ENCODE measurements around the gene LRRC28.

DNA sequence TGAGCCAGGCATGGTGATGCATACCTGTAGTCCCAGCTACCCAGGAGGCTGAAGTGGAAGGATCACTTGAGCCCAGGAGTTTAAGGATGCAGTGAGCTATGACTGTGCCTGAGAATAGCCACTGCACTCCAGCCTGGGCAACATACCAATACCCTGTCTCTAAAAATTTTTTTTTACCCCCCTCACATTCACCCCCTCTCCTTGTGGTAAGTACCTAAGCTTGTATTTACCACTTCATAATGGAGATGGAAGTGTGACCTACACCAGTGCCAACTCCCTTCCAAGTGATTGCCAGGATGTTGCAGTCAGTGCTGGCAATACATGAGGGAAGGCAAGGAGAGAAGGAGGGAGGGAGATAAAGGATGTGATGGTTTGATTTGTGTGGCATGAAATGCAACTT, 84.2 kb downstream of the LRRC28 start:
- TF ChIP-seq, protein P1, sequence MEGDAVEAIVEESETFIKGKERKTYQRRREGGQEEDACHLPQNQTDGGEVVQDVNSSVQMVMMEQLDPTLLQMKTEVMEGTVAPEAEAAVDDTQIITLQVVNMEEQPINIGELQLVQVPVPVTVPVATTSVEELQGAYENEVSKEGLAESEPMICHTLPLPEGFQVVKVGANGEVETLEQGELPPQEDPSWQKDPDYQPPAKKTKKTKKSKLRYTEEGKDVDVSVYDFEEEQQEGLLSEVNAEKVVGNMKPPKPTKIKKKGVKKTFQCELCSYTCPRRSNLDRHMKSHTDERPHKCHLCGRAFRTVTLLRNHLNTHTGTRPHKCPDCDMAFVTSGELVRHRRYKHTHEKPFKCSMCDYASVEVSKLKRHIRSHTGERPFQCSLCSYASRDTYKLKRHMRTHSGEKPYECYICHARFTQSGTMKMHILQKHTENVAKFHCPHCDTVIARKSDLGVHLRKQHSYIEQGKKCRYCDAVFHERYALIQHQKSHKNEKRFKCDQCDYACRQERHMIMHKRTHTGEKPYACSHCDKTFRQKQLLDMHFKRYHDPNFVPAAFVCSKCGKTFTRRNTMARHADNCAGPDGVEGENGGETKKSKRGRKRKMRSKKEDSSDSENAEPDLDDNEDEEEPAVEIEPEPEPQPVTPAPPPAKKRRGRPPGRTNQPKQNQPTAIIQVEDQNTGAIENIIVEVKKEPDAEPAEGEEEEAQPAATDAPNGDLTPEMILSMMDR (IDR thresholded peaks at IDR 0.05): no peak
- TF ChIP-seq POLR2A (IDR thresholded peaks at IDR 0.05): no peak
